Measurements from ENCODE around the gene SLC7A7. TPM values are rescaled to one million over a fixed set of nuclear protein-coding genes. Genes with fewer than 3 reads are reported as not detected.

Gene SLC7A7
- total RNA-seq, 1 experiment from 2014 or later = 3.1 TPM

- no peak overlapping the region for H4K8ac ChIP-seq (replicated peaks; ENCODE audit: insufficient read length, low read depth, low read length)
- H4K5ac ChIP-seq (ENCODE audit: insufficient read length, low read depth, low read length) = no peak overlapping the region
- no peak overlapping the region for H2BK120ac ChIP-seq (ENCODE audit: low read depth, low read length, poor library complexity, severe bottlenecking)
- peaks cover 9% of the 10 kb centered on the region; the same call in 1 of the 2 replicates for H3K4me1 ChIP-seq (ENCODE audit: insufficient read depth, low read length)
- no peak overlapping the region for H3K23ac ChIP-seq (ENCODE audit: insufficient read length, low read depth, low read length)
- H3K27ac Mint-ChIP-seq = peak overlapping the region; percentile 24 to 90 (median 87); a peak in 2 of 7 replicates
- H3K9me3 Mint-ChIP-seq = no peaks in the 10 kb centered on the region
- no peaks in the 10 kb centered on the region for H3K27me3 Mint-ChIP-seq (ENCODE audit: low read depth)
- no peaks in the 10 kb centered on the region for H4K20me1 ChIP-seq (ENCODE audit: control insufficient read depth, insufficient read depth, insufficient read length)
- H3K27ac ChIP-seq (ENCODE audit: insufficient read length, low read depth, low read length) = no peak overlapping the region
- peak overlapping the region; percentile 95 to 99 for H3K4me3 Mint-ChIP-seq
- peaks cover 17 to 47% (median 31%) of the 10 kb centered on the region in 3 experiments; a peak in 6 of 7 replicates for H3K36me3 Mint-ChIP-seq (ENCODE audit: insufficient read depth in 1 of 3, low read depth in 3 of 3)
- no peaks in the 10 kb centered on the region; the same call in 1 of the 2 replicates for H3K79me2 ChIP-seq (ENCODE audit: insufficient read depth, low read length)
- TF ChIP-seq CTCF (conservative IDR thresholded peaks at IDR 0.05) = no peak
- WGBS (ENCODE audit: extremely low coverage, insufficient read length, low lambda C conversion rate) = no CpG with 5 or more reads among the region's 25 CpGs
- no peak overlapping the region for H2BK12ac ChIP-seq (ENCODE audit: insufficient read length, low read depth, low read length)
- H3K14ac ChIP-seq (ENCODE audit: insufficient read depth, low read length) = peak overlapping the region; percentile 16; the same call in 1 of the 2 replicates
- peak overlapping the region; percentile 81 for H3K4me2 ChIP-seq (ENCODE audit: insufficient read depth, insufficient read length, low read length)
- no peak overlapping the region for H2BK20ac ChIP-seq (ENCODE audit: low read depth, low read length, poor library complexity, severe bottlenecking)
- H2AFZ ChIP-seq (ENCODE audit: low read length) = no peak overlapping the region
- H3K9ac ChIP-seq (ENCODE audit: extremely low read depth, insufficient read length, low read length) = peak overlapping the region; percentile 87
- no peaks in the 10 kb centered on the region for H3K9me3 ChIP-seq (ENCODE audit: control insufficient read depth, low read depth, low read length)
- H3K4me1 Mint-ChIP-seq = peaks cover 28 to 32% of the 10 kb centered on the region in 2 experiments
- peaks cover 14% of the 10 kb centered on the region for H3K23me2 ChIP-seq (ENCODE audit: insufficient read length, low read depth, low read length, poor library complexity, severe bottlenecking)
- no peak overlapping the region for H3K18ac ChIP-seq (ENCODE audit: insufficient read length, low read depth, low read length)
- H3K27me3 ChIP-seq (ENCODE audit: insufficient read depth, low read length) = no peaks in the 10 kb centered on the region
- no peak overlapping the region for H3K56ac ChIP-seq (ENCODE audit: insufficient read length, low read depth, low read length)
- DNase-seq = no peak
- no peak overlapping the region for H2BK15ac ChIP-seq (ENCODE audit: low read depth, low read length)
- no peaks in the 10 kb centered on the region for H3K79me1 ChIP-seq (ENCODE audit: insufficient read depth, low read depth, low read length, poor library complexity, severe bottlenecking)
- no peak overlapping the region for H3T11ph ChIP-seq (ENCODE audit: low read length)
- no peak overlapping the region for H4K91ac ChIP-seq (ENCODE audit: insufficient read length, low read depth, low read length)
- H2BK5ac ChIP-seq (ENCODE audit: insufficient read length, low read length) = no peak overlapping the region
- H2AK5ac ChIP-seq (ENCODE audit: insufficient read length, low read length) = no peak overlapping the region
- no peak overlapping the region for H3K4ac ChIP-seq (ENCODE audit: low read depth, low read length)
Observed at GRCh38 chr14:22837750-22838538, 22.7 kb upstream of the SLC7A7 start.

Data from H9 (cell line).